Trophoblast cell (in vitro differentiated cells and primary cell): ENCODE measurements around the gene KRT40.

Experiments used
- DNase-seq, 2 donors: peaks; one replicate each; pipeline ENCODE4 v3.0.0-alpha.2; 2016
- H2AFZ ChIP-seq: 2 replicates; pipeline ENCODE4 v1.6.1; 2013; ENCODE audit warnings: low read length, moderate library complexity, mild to moderate bottlenecking; ENCODE audit not compliant: insufficient read depth, poor library complexity
- H2AK5ac ChIP-seq: 2 replicates; pipeline ENCODE4 v1.6.1; 2013; ENCODE audit warnings: mild to moderate bottlenecking, low read length
- H2BK120ac ChIP-seq: 2 replicates; pipeline ENCODE4 v1.6.1; 2013; ENCODE audit warnings: low read length, mild to moderate bottlenecking, moderate library complexity; ENCODE audit not compliant: insufficient read depth, poor library complexity
- H2BK12ac ChIP-seq: 2 replicates; pipeline ENCODE4 v1.6.1; 2013; ENCODE audit warnings: mild to moderate bottlenecking, low read length, moderate library complexity
- H2BK5ac ChIP-seq: 2 replicates; pipeline ENCODE4 v1.6.1; 2013; ENCODE audit warnings: low read length, low read depth, moderate library complexity, mild to moderate bottlenecking; ENCODE audit not compliant: poor library complexity
- H3K14ac ChIP-seq: 2 replicates; pipeline ENCODE4 v1.6.1; 2013; ENCODE audit warnings: mild to moderate bottlenecking, low read length
- H3K18ac ChIP-seq: 2 replicates; pipeline ENCODE4 v1.6.1; 2013; ENCODE audit warnings: mild to moderate bottlenecking, low read length
- H3K23ac ChIP-seq: 2 replicates; pipeline ENCODE4 v1.6.1; 2013; ENCODE audit warnings: low read length
- H3K27ac ChIP-seq: 2 replicates; pipeline ENCODE4 v1.5.1; 2013; ENCODE audit warnings: low read depth, mild to moderate bottlenecking, inconsistent platforms, low read length, moderate library complexity
- H3K27me3 ChIP-seq: 2 replicates; pipeline ENCODE4 v1.6.1; 2013; ENCODE audit warnings: inconsistent platforms, mild to moderate bottlenecking, low read length, moderate library complexity; ENCODE audit not compliant: insufficient read depth
- H3K36me3 ChIP-seq, 2 experiments: 1 replicate in 1 of 2; 2 replicates in 1 of 2; pipeline ENCODE4 v1.6.1; 2013; ENCODE audit warnings: low read length in 2 of 2, mild to moderate bottlenecking in 2 of 2, moderate library complexity in 1 of 2; ENCODE audit not compliant: insufficient read depth in 2 of 2, control insufficient read depth in 1 of 2
- H3K4ac ChIP-seq: 2 replicates; pipeline ENCODE4 v1.6.1; 2013; ENCODE audit warnings: low read depth, mild to moderate bottlenecking, low read length, moderate library complexity
- H3K4me1 ChIP-seq, 2 experiments: 1 replicate in 1 of 2; 2 replicates in 1 of 2; pipeline ENCODE4 v1.6.1; 2013; ENCODE audit warnings: low read length in 2 of 2, mild to moderate bottlenecking in 2 of 2, moderate library complexity in 1 of 2; ENCODE audit not compliant: insufficient read depth in 2 of 2, control insufficient read depth in 1 of 2
- H3K4me2 ChIP-seq: 2 replicates; pipeline ENCODE4 v1.6.1; 2013; ENCODE audit warnings: inconsistent platforms, mild to moderate bottlenecking, low read length, moderate library complexity
- H3K4me3 ChIP-seq: 2 replicates; pipeline ENCODE4 v1.5.1; 2013; ENCODE audit warnings: mild to moderate bottlenecking, low read depth, low read length, inconsistent platforms
- H3K79me1 ChIP-seq: one replicate; pipeline ENCODE4 v1.6.1; 2013; ENCODE audit warnings: low read length
- H3K79me2 ChIP-seq: 2 replicates; pipeline ENCODE4 v1.6.1; 2013; ENCODE audit warnings: low read length, mild to moderate bottlenecking; ENCODE audit not compliant: control insufficient read depth, insufficient read depth, poor library complexity
- H3K9ac ChIP-seq: 2 replicates; pipeline ENCODE4 v1.6.1; 2013; ENCODE audit warnings: mild to moderate bottlenecking, low read length
- H3K9me3 ChIP-seq: 2 replicates; pipeline ENCODE4 v1.6.1; 2013; ENCODE audit warnings: low read depth, mild to moderate bottlenecking, control low read depth, inconsistent platforms, low read length; ENCODE audit not compliant: insufficient read depth
- H4K12ac ChIP-seq: 2 replicates; pipeline ENCODE4 v1.6.1; 2013; ENCODE audit warnings: low read depth, mild to moderate bottlenecking, low read length, moderate library complexity
- H4K8ac ChIP-seq: 2 replicates; pipeline ENCODE4 v1.6.1; 2013; ENCODE audit warnings: low read depth, mild to moderate bottlenecking, low read length, moderate library complexity
- H4K91ac ChIP-seq: one replicate; pipeline ENCODE4 v1.6.1; 2013; ENCODE audit warnings: low read depth, mild to moderate bottlenecking, low read length, moderate library complexity
- WGBS: extraction: QIAGEN DNeasy Blood & Tissue Kit; methylation state at CpG from one replicate; pipeline ENCODE4 v1.1.7; 2013; ENCODE audit warnings: missing lambda C conversion rate; ENCODE audit not compliant: insufficient read length, insufficient coverage; ENCODE audit errors: extremely low coverage; 5-methylcytosine and 5-hydroxymethylcytosine counted together

The KRT40 gene

DNA sequence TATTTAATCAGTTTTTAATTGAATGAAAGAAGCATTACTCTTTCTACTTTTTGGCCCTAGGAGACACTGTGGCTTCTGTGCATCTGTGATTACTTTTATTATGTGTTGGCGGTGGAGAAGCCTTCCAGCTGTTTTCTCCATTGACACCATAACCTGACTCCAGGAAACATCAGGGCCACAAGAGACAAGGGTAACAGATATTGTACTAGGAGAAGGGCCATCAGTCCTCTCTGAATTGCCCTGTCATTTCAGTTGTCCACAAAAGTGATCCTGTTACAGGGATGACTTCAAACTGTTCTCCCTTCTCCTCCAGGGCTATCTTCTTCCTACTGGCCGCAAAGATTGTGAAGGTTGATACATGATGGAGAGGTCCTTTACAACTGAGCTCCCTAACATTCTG, 32.0 kb downstream of the KRT40 start:
- no peak overlapping the region for H3K23ac ChIP-seq
- H2BK120ac ChIP-seq: no peak overlapping the region
- DNase-seq: no peak
- H3K14ac ChIP-seq: no peak overlapping the region
- peaks cover 3 to 5% of the 10 kb centered on the region in 2 experiments for H3K4me1 ChIP-seq
- no peak overlapping the region for H2BK5ac ChIP-seq
- H3K9ac ChIP-seq: no peak overlapping the region
- H3K79me2 ChIP-seq: no peaks in the 10 kb centered on the region
- no peak overlapping the region for H3K4ac ChIP-seq
- H3K27me3 ChIP-seq: no peaks in the 10 kb centered on the region
- H3K18ac ChIP-seq: no peak overlapping the region
- H3K4me2 ChIP-seq: no peak overlapping the region
- H3K27ac ChIP-seq: no peak overlapping the region
- no peak overlapping the region for H2AFZ ChIP-seq
- H4K12ac ChIP-seq: no peak overlapping the region
- no CpG with 5 or more reads among the region's 2 CpGs for WGBS
- H3K9me3 ChIP-seq: no peaks in the 10 kb centered on the region
- peaks cover 4% of the 10 kb centered on the region for H3K79me1 ChIP-seq
- H2AK5ac ChIP-seq: no peak overlapping the region
- H4K8ac ChIP-seq: no peak overlapping the region
- no peaks in the 10 kb centered on the region for H3K36me3 ChIP-seq
- H2BK12ac ChIP-seq: no peak overlapping the region
- no peak overlapping the region for H4K91ac ChIP-seq
- H3K4me3 ChIP-seq: no peak overlapping the region

DNA sequence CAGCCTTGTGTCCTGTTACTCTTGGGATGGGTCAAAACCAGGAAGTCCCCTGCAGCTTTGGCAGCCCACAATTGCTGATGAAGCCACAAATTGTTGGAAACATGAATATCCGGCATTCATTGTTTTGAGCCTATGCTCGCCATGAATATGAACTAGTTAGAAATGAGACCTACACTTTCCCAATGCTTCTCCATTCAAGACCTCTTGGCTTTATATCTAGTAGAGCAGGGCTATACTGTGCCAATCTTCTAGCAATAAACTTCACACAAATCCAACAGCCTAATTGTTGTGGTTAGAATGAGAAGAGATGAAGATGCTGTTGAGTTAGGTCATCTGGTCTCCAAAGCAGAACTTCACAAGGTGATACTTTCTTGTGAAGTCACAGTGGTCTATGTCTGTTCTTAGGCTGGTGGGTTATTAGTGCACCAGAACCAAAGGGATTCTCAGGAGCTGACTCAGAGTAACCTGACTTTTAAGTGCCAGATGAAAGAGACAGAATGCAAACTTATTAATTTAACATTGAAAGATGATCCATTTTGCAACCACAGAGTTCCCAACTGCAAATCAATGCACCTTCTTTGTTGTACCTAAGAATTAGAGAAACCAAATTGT, 33.0 kb downstream of the KRT40 start:
- Histone ChIP-seq H3K27ac (no peak overlapping the region), H3K4me1 (no peaks in the 10 kb centered on the region), H3K9me3 (no peaks in the 10 kb centered on the region), H3K4me2 (no peak overlapping the region), H3K18ac (no peak overlapping the region), H2AK5ac (no peak overlapping the region), H2BK12ac (no peak overlapping the region), H2AFZ (no peak overlapping the region), H3K79me1 (peaks cover 3% of the 10 kb centered on the region), H3K9ac (no peak overlapping the region), H3K79me2 (no peaks in the 10 kb centered on the region), H4K8ac (no peak overlapping the region), H3K4me3 (no peak overlapping the region), H3K36me3 (no peaks in the 10 kb centered on the region), H3K27me3 (no peaks in the 10 kb centered on the region), H3K4ac (no peak overlapping the region), H2BK120ac (no peak overlapping the region), H4K12ac (no peak overlapping the region), H2BK5ac (no peak overlapping the region), H3K23ac (no peak overlapping the region), H4K91ac (no peak overlapping the region), H3K14ac (no peak overlapping the region)
- no CpG with 5 or more reads among the region's 2 CpGs for WGBS
- no peak for DNase-seq

DNA sequence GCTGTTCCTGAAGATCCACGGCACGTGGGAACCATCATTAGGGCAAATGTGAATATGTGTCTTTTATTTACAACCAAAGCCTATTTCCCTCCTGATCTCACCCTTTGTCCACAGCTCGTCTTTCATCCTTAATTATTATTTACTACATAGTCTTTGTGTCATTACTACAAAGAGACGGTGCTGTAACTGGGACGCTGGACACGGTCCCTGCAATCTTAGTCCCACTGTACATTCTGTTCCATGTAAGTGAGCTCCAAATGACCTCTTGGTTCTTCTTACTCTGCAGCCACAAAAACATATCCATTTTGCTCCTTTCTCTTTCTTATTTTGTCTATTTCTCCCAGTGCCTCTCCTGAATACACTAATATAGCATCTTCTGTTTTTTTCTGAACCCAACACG, 34.0 kb downstream of the KRT40 start:
- no peak overlapping the region for H3K23ac ChIP-seq
- no peaks in the 10 kb centered on the region for H3K79me2 ChIP-seq
- no peak overlapping the region for H3K9ac ChIP-seq
- no peaks in the 10 kb centered on the region for H3K79me1 ChIP-seq
- H2BK5ac ChIP-seq: no peak overlapping the region
- no peak overlapping the region for H3K14ac ChIP-seq
- no peak overlapping the region for H3K18ac ChIP-seq
- no peak overlapping the region for H2BK120ac ChIP-seq
- no peaks in the 10 kb centered on the region for H3K27me3 ChIP-seq
- no peak overlapping the region for H4K12ac ChIP-seq
- no peak for DNase-seq
- no peak overlapping the region for H2AK5ac ChIP-seq
- no peak overlapping the region for H2BK12ac ChIP-seq
- no peak overlapping the region for H4K8ac ChIP-seq
- H4K91ac ChIP-seq: no peak overlapping the region
- H2AFZ ChIP-seq: no peak overlapping the region
- H3K4ac ChIP-seq: no peak overlapping the region
- H3K4me2 ChIP-seq: no peak overlapping the region
- no peaks in the 10 kb centered on the region for H3K4me1 ChIP-seq
- H3K9me3 ChIP-seq: no peaks in the 10 kb centered on the region
- no peaks in the 10 kb centered on the region for H3K36me3 ChIP-seq
- H3K27ac ChIP-seq: no peak overlapping the region
- no peak overlapping the region for H3K4me3 ChIP-seq
- no CpG with 5 or more reads among the region's 7 CpGs for WGBS

DNA sequence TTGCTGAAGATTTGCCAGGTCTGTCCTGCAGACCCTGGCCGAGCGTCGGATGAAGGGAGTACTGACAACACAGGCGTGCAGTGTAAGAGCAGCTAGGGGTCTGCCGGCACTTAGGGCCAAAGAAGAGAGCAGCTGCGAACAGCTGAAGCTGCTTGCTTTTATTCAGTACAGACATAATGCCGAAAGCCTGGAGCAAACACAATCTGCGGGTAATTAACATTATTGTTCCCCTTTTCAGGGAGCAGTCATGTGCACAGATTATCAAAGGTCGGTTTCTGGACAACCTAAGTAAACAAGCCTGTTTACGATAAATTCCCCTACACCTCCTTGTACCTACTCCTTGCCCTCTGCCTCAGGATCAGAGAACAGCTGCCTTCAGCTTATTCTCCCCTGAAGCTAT, 34.7 kb downstream of the KRT40 start:
- no peak overlapping the region for H4K12ac ChIP-seq
- no peaks in the 10 kb centered on the region for H3K9me3 ChIP-seq
- no peak overlapping the region for H2AK5ac ChIP-seq
- no peak overlapping the region for H3K4me3 ChIP-seq
- peaks cover 0 to 3% of the 10 kb centered on the region in 2 experiments for H3K4me1 ChIP-seq
- H2BK5ac ChIP-seq: no peak overlapping the region
- H3K14ac ChIP-seq: peak overlapping the region; percentile 60
- no peaks in the 10 kb centered on the region for H3K79me1 ChIP-seq
- no peak overlapping the region for H3K4me2 ChIP-seq
- H2BK120ac ChIP-seq: peak overlapping the region; percentile 11
- no peak overlapping the region for H3K27ac ChIP-seq
- no CpG with 5 or more reads among the region's 10 CpGs for WGBS
- H3K9ac ChIP-seq: no peak overlapping the region
- H3K79me2 ChIP-seq: no peaks in the 10 kb centered on the region
- no peak overlapping the region for H2BK12ac ChIP-seq
- H4K91ac ChIP-seq: no peak overlapping the region
- no peak for DNase-seq
- no peaks in the 10 kb centered on the region for H3K27me3 ChIP-seq
- no peak overlapping the region for H4K8ac ChIP-seq
- no peak overlapping the region for H3K23ac ChIP-seq
- no peaks in the 10 kb centered on the region for H3K36me3 ChIP-seq
- H2AFZ ChIP-seq: no peak overlapping the region
- no peak overlapping the region for H3K4ac ChIP-seq
- no peak overlapping the region for H3K18ac ChIP-seq
